ENCODE data around the gene FSTL4. TPM values are rescaled to one million over a fixed set of nuclear protein-coding genes. Genes with fewer than 3 reads are reported as not detected.

The FSTL4 gene
- polyA plus RNA-seq, 1 of the 3 experiments (the other 2 are of a cell fraction) = not detected

GRCh38 chr5:133425764-133426163 lies 186.6 kb downstream of the FSTL4 start:
- no peaks in the 10 kb centered on the region for H3K9me2 ChIP-seq
- H3K36me3 ChIP-seq (replicated peaks in 1 of 2; ENCODE audit: control insufficient read depth in 1 of 2, insufficient read depth in 2 of 2, low read length in 1 of 2) = no peaks in the 10 kb centered on the region
- H3F3A ChIP-seq (replicated peaks; ENCODE audit: insufficient read depth) = no peaks in the 10 kb centered on the region
- no peak for DNase-seq
- H3K27ac ChIP-seq (ENCODE audit: low read depth in 2 of 2, low read length in 1 of 2) = no peak overlapping the region
- ChIA-PET POLR2A (no interaction called here), CTCF (interaction anchor here (0.7 to 7.0 kb wide), 14 partner anchors 9 to 519 kb away, joined by 3 to 137 read pairs (median 11); partner anchors contain the start of gene FSTL4)
- H2AFZ ChIP-seq (ENCODE audit: low read depth) = no peak overlapping the region
- H3K9ac ChIP-seq = no peak overlapping the region
- H3K4me2 ChIP-seq = no peak overlapping the region
- WGBS (ENCODE audit: low lambda C conversion rate) = 73% methylated on average over 4 of the region's 4 CpGs
- H4K20me1 ChIP-seq (ENCODE audit: insufficient read depth) = no peaks in the 10 kb centered on the region
- H3K27me3 ChIP-seq (ENCODE audit: insufficient read depth) = peaks cover 2% of the 10 kb centered on the region; the same call in 1 of the 2 replicates
- H3K79me2 ChIP-seq (ENCODE audit: insufficient read depth) = no peaks in the 10 kb centered on the region
- H3K4me1 ChIP-seq (ENCODE audit: control insufficient read depth in 1 of 2, insufficient read depth in 2 of 2, low read depth in 1 of 2, low read length in 1 of 2) = no peaks in the 10 kb centered on the region; a peak in 1 of 4 replicates
- no peak for TF ChIP-seq YY1 (IDR thresholded peaks at IDR 0.05; ENCODE audit: low read depth)
- TF ChIP-seq EP300 (IDR thresholded peaks at IDR 0.05; ENCODE audit: borderline replicate concordance in 1 of 2, low read depth in 1 of 2, low read length in 1 of 2) = no peak
- no peak for TF ChIP-seq NFIC (IDR thresholded peaks at IDR 0.05; ENCODE audit: borderline replicate concordance)
- TF ChIP-seq TEAD4 (IDR thresholded peaks at IDR 0.05; ENCODE audit: borderline replicate concordance, insufficient read depth) = no peak
- no peak for TF ChIP-seq MAX (IDR thresholded peaks at IDR 0.05; ENCODE audit: low read depth)
- no peak for TF ChIP-seq MXI1 (IDR thresholded peaks at IDR 0.05; ENCODE audit: low read depth, low read length)
- no peak for TF ChIP-seq MEF2A (IDR thresholded peaks at IDR 0.05; ENCODE audit: borderline replicate concordance, low read depth)
- TF ChIP-seq REST (IDR thresholded peaks at IDR 0.05; ENCODE audit: low read depth, low read length) = no peak
- no peak for TF ChIP-seq EZH2phosphoT487 (IDR thresholded peaks at IDR 0.05; ENCODE audit: borderline replicate concordance, low read depth)
- no peak for TF ChIP-seq RXRA (IDR thresholded peaks at IDR 0.05; ENCODE audit: borderline replicate concordance, low read depth)
- H3K9me3 ChIP-seq = no peaks in the 10 kb centered on the region
- H3K4me3 ChIP-seq (ENCODE audit: low read depth in 2 of 2, low read length in 1 of 2) = no peak overlapping the region

GRCh38 chr5:133425222-133425621 lies 187.1 kb downstream of the FSTL4 start:
- ChIA-PET POLR2A (no interaction called here), CTCF (interaction anchor here (0.7 to 7.0 kb wide), 21 partner anchors 9 to 520 kb away, joined by 3 to 137 read pairs (median 10); partner anchors contain the start of gene FSTL4)
- no peaks in the 10 kb centered on the region; the same call in 1 of the 2 replicates for H3K27me3 ChIP-seq (ENCODE audit: insufficient read depth)
- no peaks in the 10 kb centered on the region; a peak in 1 of 4 replicates for H3K4me1 ChIP-seq (ENCODE audit: control insufficient read depth in 1 of 2, insufficient read depth in 2 of 2, low read depth in 1 of 2, low read length in 1 of 2)
- no peak overlapping the region for H3K4me3 ChIP-seq (ENCODE audit: low read depth in 2 of 2, low read length in 1 of 2)
- no peak overlapping the region for H3K9ac ChIP-seq
- H2AFZ ChIP-seq (ENCODE audit: low read depth) = no peak overlapping the region
- H3K36me3 ChIP-seq (replicated peaks in 1 of 2; ENCODE audit: control insufficient read depth in 1 of 2, insufficient read depth in 2 of 2, low read length in 1 of 2) = no peaks in the 10 kb centered on the region
- 86% methylated on average over 5 of the region's 5 CpGs for WGBS (ENCODE audit: low lambda C conversion rate)
- H3K79me2 ChIP-seq (ENCODE audit: insufficient read depth) = no peaks in the 10 kb centered on the region
- H3K27ac ChIP-seq (ENCODE audit: low read depth in 2 of 2, low read length in 1 of 2) = no peak overlapping the region
- DNase-seq = no peak
- H3K4me2 ChIP-seq = no peak overlapping the region
- no peaks in the 10 kb centered on the region for H4K20me1 ChIP-seq (ENCODE audit: insufficient read depth)
- no peaks in the 10 kb centered on the region for H3K9me3 ChIP-seq
- no peaks in the 10 kb centered on the region for H3F3A ChIP-seq (replicated peaks; ENCODE audit: insufficient read depth)
- no peaks in the 10 kb centered on the region for H3K9me2 ChIP-seq
- TF ChIP-seq TCF12 (IDR thresholded peaks at IDR 0.05) = no peak
- no peak for TF ChIP-seq POLR2AphosphoS5 (IDR thresholded peaks at IDR 0.05; ENCODE audit: low read depth, low read length)
- no peak for TF ChIP-seq PBX3 (IDR thresholded peaks at IDR 0.05)
- no peak for TF ChIP-seq GABPA (IDR thresholded peaks at IDR 0.05; ENCODE audit: low read depth)
- TF ChIP-seq EP300 (IDR thresholded peaks at IDR 0.05; ENCODE audit: borderline replicate concordance in 1 of 2, low read depth in 1 of 2, low read length in 1 of 2) = no peak
- no peak for TF ChIP-seq TAF1 (IDR thresholded peaks at IDR 0.05; ENCODE audit: borderline replicate concordance, low read depth, low read length)
- TF ChIP-seq CHD2 (IDR thresholded peaks at IDR 0.05; ENCODE audit: low read length, partially characterized antibody) = no peak
- TF ChIP-seq USF2 (IDR thresholded peaks at IDR 0.05; ENCODE audit: borderline replicate concordance, low read depth, low read length) = no peak
- TF ChIP-seq GATA2 (CRISPR knock-in tag; IDR thresholded peaks at IDR 0.05) = no peak
- TF ChIP-seq NFIC (IDR thresholded peaks at IDR 0.05; ENCODE audit: borderline replicate concordance) = no peak
- TF ChIP-seq JUND (IDR thresholded peaks at IDR 0.05) = no peak
- TF ChIP-seq RCOR1 (IDR thresholded peaks at IDR 0.05; ENCODE audit: low read length) = no peak
- TF ChIP-seq ZBTB33 (IDR thresholded peaks at IDR 0.05; ENCODE audit: borderline replicate concordance, low read depth) = no peak
- no peak for TF ChIP-seq YY1 (IDR thresholded peaks at IDR 0.05; ENCODE audit: low read depth)

Measured in SK-N-SH (cell line).